ENCODE measurements around the gene KCTD16.

- TF ChIP-seq, protein P1, sequence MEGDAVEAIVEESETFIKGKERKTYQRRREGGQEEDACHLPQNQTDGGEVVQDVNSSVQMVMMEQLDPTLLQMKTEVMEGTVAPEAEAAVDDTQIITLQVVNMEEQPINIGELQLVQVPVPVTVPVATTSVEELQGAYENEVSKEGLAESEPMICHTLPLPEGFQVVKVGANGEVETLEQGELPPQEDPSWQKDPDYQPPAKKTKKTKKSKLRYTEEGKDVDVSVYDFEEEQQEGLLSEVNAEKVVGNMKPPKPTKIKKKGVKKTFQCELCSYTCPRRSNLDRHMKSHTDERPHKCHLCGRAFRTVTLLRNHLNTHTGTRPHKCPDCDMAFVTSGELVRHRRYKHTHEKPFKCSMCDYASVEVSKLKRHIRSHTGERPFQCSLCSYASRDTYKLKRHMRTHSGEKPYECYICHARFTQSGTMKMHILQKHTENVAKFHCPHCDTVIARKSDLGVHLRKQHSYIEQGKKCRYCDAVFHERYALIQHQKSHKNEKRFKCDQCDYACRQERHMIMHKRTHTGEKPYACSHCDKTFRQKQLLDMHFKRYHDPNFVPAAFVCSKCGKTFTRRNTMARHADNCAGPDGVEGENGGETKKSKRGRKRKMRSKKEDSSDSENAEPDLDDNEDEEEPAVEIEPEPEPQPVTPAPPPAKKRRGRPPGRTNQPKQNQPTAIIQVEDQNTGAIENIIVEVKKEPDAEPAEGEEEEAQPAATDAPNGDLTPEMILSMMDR (IDR thresholded peaks at IDR 0.05), result no peak
- no peak for TF ChIP-seq TAF1 (IDR thresholded peaks at IDR 0.05; ENCODE audit: borderline replicate concordance, low read depth, low read length)
- no peak for TF ChIP-seq REST (IDR thresholded peaks at IDR 0.05; ENCODE audit: low read depth, low read length)
- TF ChIP-seq FOSL2 (IDR thresholded peaks at IDR 0.05; ENCODE audit: borderline replicate concordance, low read depth), result no peak
- TF ChIP-seq, protein P2, sequence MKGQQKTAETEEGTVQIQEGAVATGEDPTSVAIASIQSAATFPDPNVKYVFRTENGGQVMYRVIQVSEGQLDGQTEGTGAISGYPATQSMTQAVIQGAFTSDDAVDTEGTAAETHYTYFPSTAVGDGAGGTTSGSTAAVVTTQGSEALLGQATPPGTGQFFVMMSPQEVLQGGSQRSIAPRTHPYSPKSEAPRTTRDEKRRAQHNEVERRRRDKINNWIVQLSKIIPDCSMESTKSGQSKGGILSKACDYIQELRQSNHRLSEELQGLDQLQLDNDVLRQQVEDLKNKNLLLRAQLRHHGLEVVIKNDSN (IDR thresholded peaks at IDR 0.05; ENCODE audit: borderline replicate concordance, low read depth), result no peak
- TF ChIP-seq, protein P3, sequence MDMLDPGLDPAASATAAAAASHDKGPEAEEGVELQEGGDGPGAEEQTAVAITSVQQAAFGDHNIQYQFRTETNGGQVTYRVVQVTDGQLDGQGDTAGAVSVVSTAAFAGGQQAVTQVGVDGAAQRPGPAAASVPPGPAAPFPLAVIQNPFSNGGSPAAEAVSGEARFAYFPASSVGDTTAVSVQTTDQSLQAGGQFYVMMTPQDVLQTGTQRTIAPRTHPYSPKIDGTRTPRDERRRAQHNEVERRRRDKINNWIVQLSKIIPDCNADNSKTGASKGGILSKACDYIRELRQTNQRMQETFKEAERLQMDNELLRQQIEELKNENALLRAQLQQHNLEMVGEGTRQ (IDR thresholded peaks at IDR 0.05; ENCODE audit: borderline replicate concordance, low read depth, low read length), result no peak
- TF ChIP-seq RCOR1 (IDR thresholded peaks at IDR 0.05; ENCODE audit: low read length), result no peak
- no peak for TF ChIP-seq EZH2phosphoT487 (IDR thresholded peaks at IDR 0.05; ENCODE audit: borderline replicate concordance, low read depth)
- TF ChIP-seq GABPA (IDR thresholded peaks at IDR 0.05; ENCODE audit: low read depth), result no peak
- TF ChIP-seq RFX5 (IDR thresholded peaks at IDR 0.05; ENCODE audit: low read length), result no peak
- no peak for TF ChIP-seq ELF1 (IDR thresholded peaks at IDR 0.05)
- TF ChIP-seq, protein P4, sequence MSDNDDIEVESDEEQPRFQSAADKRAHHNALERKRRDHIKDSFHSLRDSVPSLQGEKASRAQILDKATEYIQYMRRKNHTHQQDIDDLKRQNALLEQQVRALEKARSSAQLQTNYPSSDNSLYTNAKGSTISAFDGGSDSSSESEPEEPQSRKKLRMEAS (IDR thresholded peaks at IDR 0.05; ENCODE audit: low read depth), result no peak
- TF ChIP-seq MXI1 (IDR thresholded peaks at IDR 0.05; ENCODE audit: low read depth, low read length), result no peak
- no peak for TF ChIP-seq SIN3A (IDR thresholded peaks at IDR 0.05; ENCODE audit: borderline replicate concordance, low read depth, low read length)
Observed at GRCh38 chr5:144275329-144275728, 104.7 kb downstream of the KCTD16 start.

All from SK-N-SH (cell line).